ENCODE measurements around the gene NCEH1.

GRCh38 chr3:172617976-172618375 lies 92.9 kb downstream of the NCEH1 start:
- TF ChIP-seq CTCF (IDR thresholded peaks at IDR 0.05; ENCODE audit: poor library complexity) (no peak), EZH2 (IDR thresholded peaks at IDR 0.05; ENCODE audit: borderline replicate concordance) (no peak)
